HG02870 (cell line): Measurements from ENCODE around the gene CBLIF.
"Not testable (repeated sequence)": the region's sequence is repeated elsewhere in the genome, so short reads cannot be mapped to it uniquely, and the experiment has no call there.

Experiments
- ATAC-seq: cut with Tn5 transposase; IDR thresholded peaks from one replicate; pipeline ENCODE4 v1.9.1; 2021; ENCODE audit warnings: mild to moderate bottlenecking, moderate library complexity; ENCODE audit not compliant: unreplicated experiment

Gene CBLIF

GRCh38 chr11:59801160-59801706 is 44.1 kb downstream of the CBLIF start:
- no peak for ATAC-seq

GRCh38 chr11:59800390-59801025 is 44.8 kb downstream of the CBLIF start:
- no peak for ATAC-seq

DNA sequence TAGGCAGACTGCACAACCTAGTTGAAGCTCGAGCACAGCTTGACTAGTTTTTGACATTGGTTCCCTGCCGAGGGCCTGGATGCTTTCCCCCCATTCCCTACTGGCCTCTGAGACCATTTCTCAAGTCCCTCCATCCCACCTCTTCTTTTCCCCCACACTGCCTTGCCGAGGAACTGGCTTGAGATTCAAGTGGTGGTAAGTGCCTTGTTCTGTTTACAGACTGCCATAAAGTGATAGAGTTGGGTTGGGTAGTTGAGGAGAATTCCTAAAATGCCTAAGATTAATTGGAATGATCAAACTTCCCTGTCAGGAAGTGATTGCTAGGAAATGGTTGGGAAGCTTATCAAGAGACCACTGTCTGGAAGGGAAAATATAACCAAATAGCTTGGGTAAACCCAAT is 50.9 kb downstream of the CBLIF start:
- no peak for ATAC-seq

GRCh38 chr11:59792507-59792906 is 52.8 kb downstream of the CBLIF start:
- ATAC-seq = no peak

GRCh38 chr11:59791639-59792038 is 53.7 kb downstream of the CBLIF start:
- ATAC-seq = no peak

GRCh38 chr11:59787816-59788215 is 57.5 kb downstream of the CBLIF start:
- ATAC-seq = no peak

DNA sequence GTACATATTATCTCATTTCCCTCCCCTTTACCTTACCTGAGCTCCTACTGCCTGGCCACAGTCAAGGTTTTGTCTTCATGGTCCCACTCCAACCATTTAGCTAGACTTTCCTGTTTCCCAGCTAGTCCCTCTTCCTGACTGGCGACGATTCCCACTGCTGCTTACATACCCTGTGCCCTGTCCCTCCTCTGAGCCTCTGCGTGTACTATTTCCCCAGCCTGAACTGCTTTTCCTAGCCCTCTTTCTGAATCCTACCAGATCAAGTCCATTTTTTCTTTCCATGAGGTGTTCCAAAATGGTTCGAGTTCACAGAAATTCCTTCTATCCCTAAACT is 58.1 kb downstream of the CBLIF start:
- ATAC-seq = no peak

- ATAC-seq = no peak
These were observed 59.5 kb downstream of the CBLIF start for GRCh38 chr11:59785818-59786217.

- ATAC-seq = not testable (repeated sequence)
These were observed 60.9 kb downstream of the CBLIF start for GRCh38 chr11:59784441-59784840.

GRCh38 chr11:59783632-59784090 is 61.6 kb downstream of the CBLIF start:
- ATAC-seq = no peak

DNA sequence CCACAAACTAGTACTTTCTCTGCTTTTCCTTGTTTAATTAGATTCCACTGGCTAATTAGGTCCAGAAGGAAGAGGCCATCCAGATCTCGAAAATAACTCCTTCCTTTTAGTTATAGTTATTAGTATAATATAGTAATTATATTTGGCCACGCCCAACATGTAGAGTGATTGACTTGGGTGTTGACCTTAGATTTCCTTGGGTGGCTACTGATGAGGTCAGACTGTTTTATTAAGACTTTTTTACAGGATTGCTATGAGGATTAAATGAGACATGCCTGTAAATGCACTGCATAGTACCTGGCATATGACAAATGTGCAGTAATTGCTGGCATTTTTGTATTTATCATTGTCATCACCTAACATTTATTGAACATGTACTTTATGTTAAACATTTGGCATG is 63.2 kb downstream of the CBLIF start:
- ATAC-seq = no peak

DNA sequence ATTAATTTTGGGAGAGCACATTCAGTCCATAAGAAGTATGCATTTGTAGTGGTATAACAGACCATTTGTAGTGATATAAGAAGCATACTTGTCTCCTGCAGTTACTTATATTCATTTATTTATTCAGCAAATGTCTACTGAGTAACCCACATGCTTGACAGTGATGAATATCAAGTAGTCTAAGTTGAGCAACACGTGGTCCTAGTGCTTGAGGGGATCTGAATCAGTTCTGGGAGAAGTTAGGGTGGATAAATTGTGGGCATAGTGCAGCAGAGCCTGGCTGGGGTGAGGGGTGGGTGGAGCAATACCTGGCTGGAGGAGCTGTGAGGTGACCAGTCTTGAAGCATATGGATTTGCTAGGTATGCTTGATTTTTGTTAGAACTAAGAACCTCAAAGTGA is 65.8 kb downstream of the CBLIF start:
- no peak for ATAC-seq
